Body of pancreas (tissue), 4 donors: ENCODE results near the gene DIP2B.

Source experiments
- POLR2A ChIP-seq, 3 donors: fragments of 450-650 bp; IDR thresholded peaks; one replicate each; pipeline ENCODE4 v1.6.1; 2016; ENCODE audit warnings: antibody characterized with exemption in 3 of 3, mild to moderate bottlenecking in 2 of 3
- TF ChIP-seq, protein P1 (sequence below), 7 experiments: fragments of 450-650 bp in 4 of 7; fragments of 200-600 bp in 3 of 7; sonication (generic) in 3 of 7; IDR thresholded peaks; one replicate each; pipeline ENCODE4 v1.5.1; 2016 to 2019; ENCODE audit warnings: antibody characterized with exemption in 7 of 7

DNA sequence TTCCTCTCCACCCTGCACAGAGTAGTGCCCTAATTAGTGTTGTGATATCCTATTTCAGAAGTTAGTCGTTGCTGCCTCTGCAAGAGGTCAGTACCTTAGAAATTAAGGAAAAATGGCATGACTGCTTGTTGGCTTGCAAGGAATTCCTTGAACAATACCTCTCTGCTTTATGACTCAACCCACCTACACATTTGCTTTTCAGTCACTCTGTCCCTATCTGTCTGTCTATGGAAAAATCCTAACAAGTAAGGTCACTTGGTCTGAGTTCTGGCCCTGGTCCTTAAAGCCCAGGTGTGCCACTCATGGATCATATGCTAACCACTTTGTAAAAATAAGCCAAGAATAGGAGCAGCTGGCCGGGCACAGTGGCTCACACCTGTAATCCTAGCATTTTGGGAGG, 142.7 kb downstream of the DIP2B start:
- TF ChIP-seq, protein P1, sequence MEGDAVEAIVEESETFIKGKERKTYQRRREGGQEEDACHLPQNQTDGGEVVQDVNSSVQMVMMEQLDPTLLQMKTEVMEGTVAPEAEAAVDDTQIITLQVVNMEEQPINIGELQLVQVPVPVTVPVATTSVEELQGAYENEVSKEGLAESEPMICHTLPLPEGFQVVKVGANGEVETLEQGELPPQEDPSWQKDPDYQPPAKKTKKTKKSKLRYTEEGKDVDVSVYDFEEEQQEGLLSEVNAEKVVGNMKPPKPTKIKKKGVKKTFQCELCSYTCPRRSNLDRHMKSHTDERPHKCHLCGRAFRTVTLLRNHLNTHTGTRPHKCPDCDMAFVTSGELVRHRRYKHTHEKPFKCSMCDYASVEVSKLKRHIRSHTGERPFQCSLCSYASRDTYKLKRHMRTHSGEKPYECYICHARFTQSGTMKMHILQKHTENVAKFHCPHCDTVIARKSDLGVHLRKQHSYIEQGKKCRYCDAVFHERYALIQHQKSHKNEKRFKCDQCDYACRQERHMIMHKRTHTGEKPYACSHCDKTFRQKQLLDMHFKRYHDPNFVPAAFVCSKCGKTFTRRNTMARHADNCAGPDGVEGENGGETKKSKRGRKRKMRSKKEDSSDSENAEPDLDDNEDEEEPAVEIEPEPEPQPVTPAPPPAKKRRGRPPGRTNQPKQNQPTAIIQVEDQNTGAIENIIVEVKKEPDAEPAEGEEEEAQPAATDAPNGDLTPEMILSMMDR (IDR thresholded peaks at IDR 0.05) = no peak
- no peak for TF ChIP-seq POLR2A (IDR thresholded peaks at IDR 0.05)
